ENCODE data around the gene WWOX.

- TF ChIP-seq CTCF (conservative IDR thresholded peaks at IDR 0.05; ENCODE audit: low read depth, low read length) (no peak), EZH2 (IDR thresholded peaks at IDR 0.05; ENCODE audit: borderline replicate concordance, low read depth, low read length, poor library complexity, severe bottlenecking) (no peak)
Measured at GRCh38 chr16:78218279-78218678, 118.8 kb downstream of the WWOX start.

Data from A673 (cell line).